GM13976 (cell line): ENCODE results near the gene TMEM218.
A peak's percentile ranks its signal among the peaks of the same experiment; 100 is the strongest.

Experiments
- DNase-seq: peaks from one replicate; pipeline ENCODE4 v3.0.0; 2012; ENCODE audit warnings: low spot score
- in situ Hi-C: fragments of 300-500 bp; cut with MboI; formaldehyde crosslinking; loops from one replicate; pipeline ENCODE4 v1.12.0; 2022; ENCODE audit warnings: low sequenced_read_pairs, mixed read lengths, inconsistent platforms; ENCODE audit not compliant: unreplicated experiment
- TF ChIP-seq, protein P1 (sequence below): IDR thresholded peaks from 2 replicates; pipeline ENCODE4 v1.5.1; 2012; ENCODE audit warnings: borderline replicate concordance, mild to moderate bottlenecking; ENCODE audit not compliant: insufficient read depth; ENCODE audit errors: extremely low read depth, missing control alignments, control extremely low read depth

Gene TMEM218

DNA sequence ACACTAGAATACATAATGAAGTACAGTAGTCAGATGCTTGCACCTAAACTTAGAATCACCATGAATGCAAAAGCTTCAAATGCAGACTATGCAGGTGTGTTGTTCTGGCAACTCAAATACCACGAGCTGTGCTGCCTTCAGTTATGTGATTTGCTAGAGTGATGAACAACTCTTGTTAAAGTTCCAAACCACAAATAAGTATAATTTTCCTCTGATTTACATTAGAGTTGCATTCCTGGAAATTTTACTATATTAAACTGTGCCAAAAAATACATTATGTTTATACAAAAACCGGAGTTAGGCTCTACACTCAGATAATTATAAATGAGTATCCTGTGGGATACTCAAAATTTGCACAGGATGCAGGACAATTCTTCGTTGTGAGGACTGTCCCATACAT, 3.0 kb downstream of the TMEM218 start:
- TF ChIP-seq, protein P1, sequence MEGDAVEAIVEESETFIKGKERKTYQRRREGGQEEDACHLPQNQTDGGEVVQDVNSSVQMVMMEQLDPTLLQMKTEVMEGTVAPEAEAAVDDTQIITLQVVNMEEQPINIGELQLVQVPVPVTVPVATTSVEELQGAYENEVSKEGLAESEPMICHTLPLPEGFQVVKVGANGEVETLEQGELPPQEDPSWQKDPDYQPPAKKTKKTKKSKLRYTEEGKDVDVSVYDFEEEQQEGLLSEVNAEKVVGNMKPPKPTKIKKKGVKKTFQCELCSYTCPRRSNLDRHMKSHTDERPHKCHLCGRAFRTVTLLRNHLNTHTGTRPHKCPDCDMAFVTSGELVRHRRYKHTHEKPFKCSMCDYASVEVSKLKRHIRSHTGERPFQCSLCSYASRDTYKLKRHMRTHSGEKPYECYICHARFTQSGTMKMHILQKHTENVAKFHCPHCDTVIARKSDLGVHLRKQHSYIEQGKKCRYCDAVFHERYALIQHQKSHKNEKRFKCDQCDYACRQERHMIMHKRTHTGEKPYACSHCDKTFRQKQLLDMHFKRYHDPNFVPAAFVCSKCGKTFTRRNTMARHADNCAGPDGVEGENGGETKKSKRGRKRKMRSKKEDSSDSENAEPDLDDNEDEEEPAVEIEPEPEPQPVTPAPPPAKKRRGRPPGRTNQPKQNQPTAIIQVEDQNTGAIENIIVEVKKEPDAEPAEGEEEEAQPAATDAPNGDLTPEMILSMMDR, result no peak
- in situ Hi-C loops, result no loop called here
- DNase-seq, result no peak

DNA sequence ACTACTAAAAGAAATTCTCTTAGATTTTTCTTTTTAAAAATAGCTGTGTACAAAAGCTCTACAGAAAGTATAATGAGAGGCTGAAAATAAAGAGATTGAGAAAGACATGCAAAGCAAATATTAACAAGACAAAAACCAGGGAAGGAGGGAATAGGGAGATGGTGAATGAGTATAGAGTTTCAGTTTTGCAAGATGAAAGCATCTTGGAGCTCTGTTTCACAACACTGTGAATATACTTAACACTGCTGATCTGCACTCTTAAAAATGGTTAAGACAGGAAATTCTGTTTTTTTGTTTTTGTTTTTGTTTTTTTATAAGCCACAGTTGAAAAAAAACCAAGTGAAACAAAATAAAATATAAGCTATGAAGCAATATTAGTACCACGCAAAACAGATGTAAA, 5.5 kb downstream of the TMEM218 start:
- DNase-seq, result no peak
- in situ Hi-C loops, result no loop called here
- TF ChIP-seq, protein P1, result no peak

DNA sequence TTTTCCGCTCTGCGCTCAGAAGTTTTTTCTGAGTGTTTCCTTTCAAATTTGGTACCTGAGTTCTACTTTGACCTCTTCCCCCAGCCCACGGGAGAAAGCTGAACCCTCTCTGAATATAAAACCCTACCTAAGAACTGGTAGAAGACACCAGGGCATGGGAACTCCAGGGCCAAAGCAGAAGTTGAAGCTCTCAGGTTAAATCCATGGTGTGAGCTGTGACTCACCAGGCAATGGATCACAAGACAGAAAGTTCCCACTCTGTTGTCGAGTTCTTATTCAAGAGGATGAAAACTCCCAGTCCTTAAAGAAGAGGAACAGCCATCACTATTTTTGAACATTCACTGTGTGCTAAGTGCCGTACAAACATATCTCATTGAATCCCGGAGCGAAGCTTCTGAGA, 8.9 kb downstream of the TMEM218 start:
- DNase-seq, result peak; percentile 35
- in situ Hi-C loops, result no loop called here
- TF ChIP-seq, protein P1, result no peak

DNA sequence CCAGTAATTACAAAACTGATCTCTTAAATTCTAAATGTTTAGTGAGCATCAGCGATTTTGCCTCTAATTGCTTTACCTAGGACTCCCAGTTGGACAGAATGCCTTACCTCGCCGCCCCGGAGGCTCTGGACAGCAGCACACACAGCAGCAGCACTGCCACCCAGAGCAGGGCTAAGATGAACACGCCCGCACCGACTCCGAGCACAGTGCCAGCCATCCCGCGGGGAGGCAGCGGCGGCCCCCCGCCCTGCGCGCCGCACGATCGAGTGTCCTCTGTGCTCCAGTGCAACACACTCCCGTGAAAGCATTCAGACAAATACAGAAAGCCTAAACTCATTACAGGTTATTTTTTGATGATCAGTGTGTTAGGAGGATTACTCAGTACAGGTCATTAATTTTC, 9.4 kb downstream of the TMEM218 start:
- TF ChIP-seq, protein P1, result no peak
- DNase-seq, result no peak
- in situ Hi-C loops, result no loop called here

DNA sequence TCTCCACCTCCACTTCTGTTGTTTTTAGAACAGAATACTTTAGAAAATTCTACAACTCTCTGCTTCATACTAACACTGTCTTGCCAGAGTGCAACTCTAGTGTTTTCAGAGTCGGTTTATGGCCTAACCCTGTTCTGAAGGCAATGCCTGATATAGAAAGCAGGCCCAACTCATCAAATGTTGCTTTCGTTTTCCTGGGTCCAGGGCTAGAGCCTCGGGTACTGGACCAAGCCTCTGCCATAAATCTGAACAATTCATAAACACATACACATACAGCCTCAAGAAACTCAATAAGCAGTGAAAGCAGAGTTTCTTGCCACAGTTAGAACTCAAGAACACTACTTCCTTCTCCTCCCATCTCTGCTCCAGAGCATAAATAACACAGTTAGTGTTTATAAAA, 9.8 kb downstream of the TMEM218 start:
- DNase-seq, result no peak
- in situ Hi-C loops, result no loop called here

DNA sequence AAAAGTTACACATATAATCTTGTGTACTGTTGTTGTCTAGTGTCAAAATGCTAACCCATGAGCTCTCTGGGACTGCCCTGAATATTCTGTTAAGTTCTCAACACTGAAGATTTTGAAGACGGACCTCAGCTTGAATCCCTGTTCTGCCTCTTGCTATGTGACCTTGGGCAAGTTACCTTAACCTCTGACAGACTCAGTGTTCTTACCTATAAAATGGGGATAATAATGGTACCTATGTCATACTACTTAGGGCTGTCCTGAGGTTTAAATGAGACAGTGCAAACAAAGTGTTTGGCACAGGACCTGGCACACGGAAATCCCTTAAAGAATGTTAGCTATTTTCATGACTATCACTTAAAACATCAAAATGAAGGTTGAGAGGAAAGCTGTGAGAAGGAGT, 11.3 kb downstream of the TMEM218 start:
- in situ Hi-C loops, result no loop called here
- TF ChIP-seq, protein P1, result no peak
- DNase-seq, result no peak

More for the DNA sequence above, 9.8 kb downstream of the TMEM218 start:
- TF ChIP-seq, protein P1, result no peak

DNA sequence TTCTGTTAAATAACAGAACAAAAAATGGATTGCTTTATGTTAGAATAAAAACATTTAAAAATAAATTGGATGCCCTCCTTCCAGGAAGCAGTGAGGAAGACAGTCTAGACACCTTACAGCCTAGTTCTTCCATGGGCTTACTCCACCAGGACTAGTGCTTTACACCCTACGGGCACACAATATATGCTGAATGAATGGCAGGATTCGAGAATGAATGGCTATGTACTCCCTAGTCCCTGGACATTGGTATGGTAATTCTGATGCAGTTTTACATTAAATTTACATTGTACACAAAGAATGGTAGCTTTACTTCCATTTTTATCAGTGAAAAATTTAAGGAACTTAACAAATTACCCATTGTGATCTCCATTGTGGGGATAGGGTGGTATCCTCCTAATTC, 16.7 kb downstream of the TMEM218 start:
- in situ Hi-C loops, result no loop called here
- TF ChIP-seq, protein P1, result no peak
- DNase-seq, result no peak
